Thyroid gland (tissue), 4 donors: ENCODE results near the gene VCAN. TPM values are rescaled to one million over a fixed set of nuclear protein-coding genes. Genes with fewer than 3 reads are reported as not detected.

Source experiments
- DNase-seq, 2 donors: peaks; one replicate each; pipeline ENCODE4 v3.0.0-alpha.2; 2019
- H3K27ac ChIP-seq, 3 donors: fragments of 200-600 bp; sonication (generic); 1 replicate in 2 of 3; 2 replicates in 1 of 3; pipeline ENCODE4 v1.5.1; 2016 to 2019; ENCODE audit warnings: mild to moderate bottlenecking in 1 of 3, moderate library complexity in 1 of 3
- H3K27me3 ChIP-seq: fragments of 200-600 bp; sonication (generic); one replicate; pipeline ENCODE4 v1.5.1; 2019
- H3K36me3 ChIP-seq, 2 donors: fragments of 200-600 bp; sonication (generic); one replicate each; pipeline ENCODE4 v1.5.1; 2016 to 2019
- H3K4me1 ChIP-seq, 2 donors: fragments of 200-600 bp; sonication (generic); one replicate each; pipeline ENCODE4 v1.5.1; 2017 to 2019
- H3K4me3 ChIP-seq, 3 donors: fragments of 200-600 bp; sonication (generic); replicated peaks in 1 of 3; 1 replicate in 2 of 3; 2 replicates in 1 of 3; pipeline ENCODE4 v1.5.1; 2016; ENCODE audit warnings: mild to moderate bottlenecking in 1 of 3
- H3K9me3 ChIP-seq: fragments of 200-600 bp; sonication (generic); one replicate; pipeline ENCODE4 v1.5.1; 2017
- POLR2A ChIP-seq, 2 donors: fragments of 450-650 bp; IDR thresholded peaks; one replicate each; pipeline ENCODE4 v1.6.1; 2017; ENCODE audit warnings: antibody characterized with exemption in 2 of 2, mild to moderate bottlenecking in 2 of 2, moderate library complexity in 1 of 2
- WGBS, 2 donors: methylation state at CpG; one replicate each; pipeline ENCODE4 v1.1.5; 2017; 5-methylcytosine and 5-hydroxymethylcytosine counted together
- intact Hi-C: fragments of 100-400 bp; cut with DNase I; formaldehyde crosslinking; loops from one replicate; pipeline ENCODE4 v1.15.1; 2023
- total RNA-seq, 4 donors: library from RNA; depleted of rRNA; stranded (reverse); fragments of >200 nt; gene quantifications; one replicate each; pipeline ENCODE4 v1.2.3, GENCODE V29; 2016
- TF ChIP-seq, protein P1 (sequence below), 6 experiments: fragments of 200-600 bp in 3 of 6; fragments of 450-650 bp in 3 of 6; sonication (generic) in 3 of 6; IDR thresholded peaks; one replicate each; pipeline ENCODE4 v1.5.1; 2016 to 2019; ENCODE audit warnings: antibody characterized with exemption in 6 of 6, mild to moderate bottlenecking in 2 of 6, inconsistent platforms in 1 of 6, moderate library complexity in 1 of 6

The VCAN gene
- total RNA-seq, 4 donors from 2014 or later, result 9.7 to 50.1 (median 33.1) TPM

DNA sequence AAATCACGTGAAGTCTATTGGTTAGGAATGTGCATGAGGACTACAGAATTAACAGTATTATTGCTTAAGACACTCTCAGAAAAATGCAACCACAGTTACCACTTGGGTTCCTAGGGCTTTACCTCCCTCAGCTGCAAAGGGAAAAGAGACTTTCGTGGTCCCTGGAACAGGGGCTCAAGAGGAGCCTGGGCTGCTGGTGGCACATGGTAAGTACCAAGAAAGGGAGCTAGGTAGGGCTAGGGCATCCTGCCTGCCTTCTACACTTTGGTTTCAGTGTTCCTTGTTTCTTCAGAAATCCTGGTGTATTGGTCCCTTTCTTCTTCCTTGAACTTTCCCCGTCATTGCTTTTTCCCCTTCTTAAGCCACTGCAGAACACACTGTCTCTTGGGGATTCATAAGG, 7.3 kb upstream of the VCAN start:
- 71 to 79% methylated on average over 3 of the region's 3 CpGs for WGBS, 2 donors
- Histone ChIP-seq H3K4me3 (no peak overlapping the region), H3K36me3 (no peaks in the 10 kb centered on the region)

DNA sequence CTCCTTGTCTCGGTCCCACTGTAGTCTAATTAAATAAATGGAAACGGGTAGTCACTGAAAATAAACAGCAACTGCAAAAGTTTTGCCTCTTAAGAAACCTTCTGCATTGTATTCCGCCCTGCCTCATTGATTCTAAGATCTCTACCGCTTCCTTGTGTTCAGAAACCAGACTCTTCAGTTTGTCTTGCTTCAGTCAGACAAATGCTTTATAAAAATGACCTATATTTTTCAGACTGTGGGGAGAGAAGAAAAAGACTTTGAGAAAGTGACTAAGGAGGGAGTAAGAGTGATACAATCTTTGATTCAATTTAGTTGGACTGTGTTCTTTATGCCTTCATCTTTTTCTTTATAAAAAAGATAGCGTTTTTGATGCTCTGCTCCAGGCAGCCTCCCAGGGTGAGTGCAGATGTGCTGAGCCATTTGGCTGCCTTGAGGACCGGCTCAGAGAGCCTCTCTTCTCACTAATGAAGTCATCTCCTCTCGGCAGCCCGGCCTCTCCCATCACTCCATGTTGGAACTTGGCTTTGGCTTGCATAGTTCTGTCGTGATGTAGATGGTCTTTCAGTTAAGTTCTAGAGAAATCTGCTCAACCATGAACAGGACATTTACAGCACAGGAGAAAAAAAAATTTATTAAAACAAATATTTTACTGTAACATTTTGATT, 4.0 kb upstream of the VCAN start:
- H3K4me3 ChIP-seq, result no peak overlapping the region
- DNase-seq, result peak in 1 of 2 donors; percentile 4

More for the DNA sequence above, 7.3 kb upstream of the VCAN start:
- intact Hi-C loops, result no loop called here
- H3K27ac ChIP-seq, result no peak overlapping the region
- H3K9me3 ChIP-seq, result no peaks in the 10 kb centered on the region
- no peak for DNase-seq
- no peaks in the 10 kb centered on the region for H3K4me1 ChIP-seq
- TF ChIP-seq, protein P1, sequence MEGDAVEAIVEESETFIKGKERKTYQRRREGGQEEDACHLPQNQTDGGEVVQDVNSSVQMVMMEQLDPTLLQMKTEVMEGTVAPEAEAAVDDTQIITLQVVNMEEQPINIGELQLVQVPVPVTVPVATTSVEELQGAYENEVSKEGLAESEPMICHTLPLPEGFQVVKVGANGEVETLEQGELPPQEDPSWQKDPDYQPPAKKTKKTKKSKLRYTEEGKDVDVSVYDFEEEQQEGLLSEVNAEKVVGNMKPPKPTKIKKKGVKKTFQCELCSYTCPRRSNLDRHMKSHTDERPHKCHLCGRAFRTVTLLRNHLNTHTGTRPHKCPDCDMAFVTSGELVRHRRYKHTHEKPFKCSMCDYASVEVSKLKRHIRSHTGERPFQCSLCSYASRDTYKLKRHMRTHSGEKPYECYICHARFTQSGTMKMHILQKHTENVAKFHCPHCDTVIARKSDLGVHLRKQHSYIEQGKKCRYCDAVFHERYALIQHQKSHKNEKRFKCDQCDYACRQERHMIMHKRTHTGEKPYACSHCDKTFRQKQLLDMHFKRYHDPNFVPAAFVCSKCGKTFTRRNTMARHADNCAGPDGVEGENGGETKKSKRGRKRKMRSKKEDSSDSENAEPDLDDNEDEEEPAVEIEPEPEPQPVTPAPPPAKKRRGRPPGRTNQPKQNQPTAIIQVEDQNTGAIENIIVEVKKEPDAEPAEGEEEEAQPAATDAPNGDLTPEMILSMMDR (IDR thresholded peaks at IDR 0.05), result no peak
- no peak for TF ChIP-seq POLR2A (IDR thresholded peaks at IDR 0.05)
- H3K27me3 ChIP-seq, result no peaks in the 10 kb centered on the region

DNA sequence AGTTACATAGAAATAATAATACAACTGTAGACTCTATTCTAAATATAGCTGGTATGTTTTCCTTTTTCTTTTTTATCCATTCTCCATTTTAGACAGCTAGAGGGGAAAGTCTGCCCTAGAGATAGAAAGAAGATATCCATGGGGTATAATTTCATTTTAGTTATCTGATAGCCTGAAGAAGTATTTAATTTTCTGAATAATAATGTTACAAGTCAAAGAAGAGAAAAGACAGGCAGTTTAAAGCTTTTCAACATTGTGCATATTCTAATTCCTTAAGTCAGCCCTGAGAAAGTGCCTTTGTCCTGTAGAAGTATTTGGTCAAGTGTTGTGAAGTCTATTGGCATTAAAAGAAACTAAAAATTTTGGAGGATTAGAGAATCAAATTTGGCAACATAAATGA, 2.5 kb upstream of the VCAN start:
- H3K9me3 ChIP-seq, result no peaks in the 10 kb centered on the region
- peaks cover 14% of the 10 kb centered on the region for H3K27me3 ChIP-seq
- intact Hi-C loops, result no loop called here
- TF ChIP-seq, protein P1 (IDR thresholded peaks at IDR 0.05), result no peak
- no peak for TF ChIP-seq POLR2A (IDR thresholded peaks at IDR 0.05)
- no peak overlapping the region for H3K4me3 ChIP-seq
- H3K36me3 ChIP-seq, result no peaks in the 10 kb centered on the region
- peaks cover 6 to 29% of the 10 kb centered on the region in 2 donors for H3K4me1 ChIP-seq
- H3K27ac ChIP-seq, result no peak overlapping the region
- DNase-seq, result no peak

More for the DNA sequence above, 4.0 kb upstream of the VCAN start:
- no peak for TF ChIP-seq POLR2A (IDR thresholded peaks at IDR 0.05)
- TF ChIP-seq, protein P1 (IDR thresholded peaks at IDR 0.05), result no peak
- H3K9me3 ChIP-seq, result no peaks in the 10 kb centered on the region
- H3K27ac ChIP-seq, result no peak overlapping the region
- 45% methylated on average over 9 of the region's 9 CpGs for WGBS, 2 donors
- peaks cover 14% of the 10 kb centered on the region for H3K27me3 ChIP-seq
- peaks cover 0 to 14% of the 10 kb centered on the region in 2 donors for H3K4me1 ChIP-seq
- H3K36me3 ChIP-seq, result no peaks in the 10 kb centered on the region
- intact Hi-C loops, result no loop called here

DNA sequence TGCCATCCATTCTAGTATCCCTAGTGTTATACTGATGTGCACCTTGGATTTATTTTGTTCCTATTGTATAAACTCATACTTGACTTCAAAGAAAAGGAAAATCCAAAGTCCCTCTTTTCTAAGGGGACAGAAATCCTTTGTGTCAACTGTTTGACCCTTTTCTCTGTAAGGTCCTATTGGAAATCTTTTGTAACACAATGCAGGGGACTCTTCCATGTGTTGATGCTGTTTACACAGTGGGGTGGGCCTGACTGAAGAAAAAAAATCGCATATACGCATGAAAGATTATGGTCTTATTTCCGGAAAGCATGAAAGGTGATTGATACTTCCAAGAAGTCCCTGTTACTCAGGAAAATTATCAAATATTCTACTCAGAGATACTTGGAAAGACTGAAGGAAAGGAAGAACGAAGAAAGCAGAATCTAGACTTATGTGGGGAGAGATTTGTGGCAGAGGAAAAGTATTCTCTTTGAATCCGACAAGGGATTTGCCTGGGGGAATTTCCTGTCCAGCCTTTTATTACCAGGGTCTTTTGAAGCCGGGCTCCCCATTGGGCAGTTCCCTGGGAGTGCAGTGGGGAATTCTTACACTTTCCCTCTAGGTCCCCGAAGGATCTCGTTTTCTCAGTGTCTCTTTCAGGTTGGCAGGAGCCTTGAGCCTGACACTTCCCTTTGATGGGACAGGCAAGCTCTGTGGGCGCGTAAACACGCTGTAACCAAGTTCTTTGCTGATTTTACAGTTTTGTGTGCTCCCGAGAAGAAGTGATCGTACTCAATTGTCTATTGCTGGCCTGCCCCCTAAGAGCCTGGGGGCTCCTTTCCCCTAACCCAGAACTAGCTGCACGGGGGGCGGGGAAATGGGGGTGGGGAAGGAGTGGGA, 779 bp upstream of the VCAN start:
- Histone ChIP-seq H3K36me3 (no peaks in the 10 kb centered on the region), H3K4me3 (no peak overlapping the region), H3K4me1 (peaks cover 10 to 40% of the 10 kb centered on the region in 2 donors), H3K27ac (no peak overlapping the region), H3K27me3 (peaks cover 23% of the 10 kb centered on the region), H3K9me3 (no peaks in the 10 kb centered on the region)
- intact Hi-C loops, result no loop called here
- 16 to 24% methylated on average over 13 to 15 of the region's 15 CpGs for WGBS, 2 donors
- TF ChIP-seq, protein P1 (IDR thresholded peaks at IDR 0.05), result no peak
- no peak for TF ChIP-seq POLR2A (IDR thresholded peaks at IDR 0.05)
- DNase-seq, result no peak

DNA sequence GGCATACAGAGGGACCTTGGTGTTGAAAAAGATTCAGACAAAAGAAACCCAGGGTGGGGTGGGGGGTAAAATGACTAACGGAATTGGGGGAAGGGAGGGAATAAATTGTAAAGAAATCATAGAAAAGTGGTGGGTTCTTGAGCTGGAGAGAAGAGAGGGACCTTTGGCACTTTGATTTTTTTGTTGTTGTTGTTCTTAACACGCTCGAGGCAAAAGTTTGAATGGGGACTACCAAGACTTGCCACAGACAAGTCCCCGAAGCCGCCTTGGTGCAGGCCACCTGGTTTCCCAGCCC, 616 bp downstream of the VCAN start:
- WGBS, 2 donors, result 5 to 9% methylated on average over 5 of the region's 5 CpGs
- TF ChIP-seq, protein P1 (IDR thresholded peaks at IDR 0.05), result no peak
- TF ChIP-seq POLR2A (IDR thresholded peaks at IDR 0.05), result no peak
- intact Hi-C loops, result no loop called here

More for the DNA sequence above, 616 bp downstream of the VCAN start:
- Histone ChIP-seq H3K36me3 (no peaks in the 10 kb centered on the region), H3K4me3 (peak overlapping the region in 1 of 3 donors; percentile 29), H3K4me1 (peaks cover 10 to 40% of the 10 kb centered on the region in 2 donors), H3K9me3 (no peaks in the 10 kb centered on the region), H3K27ac (no peak overlapping the region), H3K27me3 (peaks cover 31% of the 10 kb centered on the region)
- no peak for DNase-seq
